Loucy (cell line): Measurements from ENCODE around the gene PSMA4.
A peak's percentile ranks its signal among the peaks of the same experiment; 100 is the strongest.

Source experiments
- H2AFZ ChIP-seq: fragments of 200-600 bp; sonication (generic); 2 replicates; pipeline ENCODE4 v1.6.0; 2016; ENCODE audit warnings: antibody characterized with exemption, mild to moderate bottlenecking, low read length, moderate library complexity
- H3F3A ChIP-seq: fragments of 200-600 bp; 2 replicates; pipeline ENCODE4 v1.6.0; 2016; ENCODE audit warnings: antibody characterized with exemption, low read depth, mild to moderate bottlenecking
- H3K27me3 ChIP-seq: fragments of 200-600 bp; sonication (generic); 2 replicates; pipeline ENCODE4 v1.6.1; 2014; ENCODE audit warnings: low read length, mild to moderate bottlenecking; ENCODE audit not compliant: insufficient read depth, poor library complexity, severe bottlenecking
- H3K36me3 ChIP-seq: fragments of 200-600 bp; sonication (generic); 2 replicates; pipeline ENCODE4 v1.6.1; 2016; ENCODE audit warnings: low read length; ENCODE audit not compliant: insufficient read depth
- H3K4me1 ChIP-seq: fragments of 200-600 bp; sonication (generic); 2 replicates; pipeline ENCODE4 v1.5.1; 2014; ENCODE audit warnings: low read length, mild to moderate bottlenecking; ENCODE audit not compliant: insufficient read depth, poor library complexity, severe bottlenecking
- H3K4me2 ChIP-seq: fragments of 200-600 bp; sonication (generic); 2 replicates; pipeline ENCODE4 v1.6.0; 2014; ENCODE audit warnings: antibody characterized with exemption, low read length, low read depth, mild to moderate bottlenecking; ENCODE audit not compliant: poor library complexity, severe bottlenecking
- H3K4me3 ChIP-seq: fragments of 200-600 bp; sonication (generic); 2 replicates; pipeline ENCODE4 v1.5.1; 2014; ENCODE audit warnings: low read length, mild to moderate bottlenecking, mixed read lengths; ENCODE audit not compliant: poor library complexity, severe bottlenecking
- H3K79me2 ChIP-seq: fragments of 200-600 bp; sonication (generic); 2 replicates; pipeline ENCODE4 v1.6.1; 2014; ENCODE audit warnings: low read length; ENCODE audit not compliant: insufficient read depth
- H3K9ac ChIP-seq: fragments of 200-600 bp; sonication (generic); 2 replicates; pipeline ENCODE4 v1.6.0; 2014; ENCODE audit warnings: mild to moderate bottlenecking, low read depth, low read length, moderate library complexity; ENCODE audit not compliant: poor library complexity, severe bottlenecking
- H3K9me2 ChIP-seq: fragments of 200-600 bp; sonication (generic); replicated peaks from 2 replicates; pipeline ENCODE4 v1.6.1; 2016; ENCODE audit warnings: low read depth, low read length, mixed read lengths
- H3K9me3 ChIP-seq: fragments of 200-600 bp; sonication (generic); 2 replicates; pipeline ENCODE4 v1.6.1; 2014; ENCODE audit warnings: mild to moderate bottlenecking, antibody characterized with exemption, low read length, low read depth; ENCODE audit not compliant: insufficient read depth
- H4K20me1 ChIP-seq: fragments of 200-600 bp; sonication (generic); 2 replicates; pipeline ENCODE4 v1.6.0; 2014; ENCODE audit warnings: antibody characterized with exemption, low read length, mild to moderate bottlenecking; ENCODE audit not compliant: insufficient read depth, poor library complexity, severe bottlenecking
- EZH2phosphoT487 ChIP-seq: fragments of 200-600 bp; IDR thresholded peaks from 2 replicates; pipeline ENCODE4 v1.6.1; 2018; ENCODE audit warnings: antibody characterized with exemption, mild to moderate bottlenecking, moderate library complexity, borderline replicate concordance
- TF ChIP-seq, protein P1 (sequence below): fragments of 200-600 bp; sonication (generic); conservative IDR thresholded peaks from 2 replicates; pipeline ENCODE4 v1.5.1; 2014; ENCODE audit warnings: mild to moderate bottlenecking, antibody characterized with exemption, low read length

The PSMA4 gene

GRCh38 chr15:78570710-78571109 lies 30.5 kb downstream of the PSMA4 start:
- Histone ChIP-seq H3F3A (no peaks in the 10 kb centered on the region; the same call in 1 of the 2 replicates), H3K9ac (no peak overlapping the region), H3K79me2 (peaks cover 85% of the 10 kb centered on the region), H4K20me1 (peaks cover 25% of the 10 kb centered on the region), H3K9me3 (no peaks in the 10 kb centered on the region), H3K4me2 (peak overlapping the region; percentile 51), H3K4me3 (peak overlapping the region; percentile 19), H3K9me2 (no peaks in the 10 kb centered on the region), H3K36me3 (no peaks in the 10 kb centered on the region), H3K4me1 (peaks cover 42% of the 10 kb centered on the region), H3K27me3 (no peaks in the 10 kb centered on the region), H2AFZ (no peak overlapping the region)
- TF ChIP-seq, protein P1, sequence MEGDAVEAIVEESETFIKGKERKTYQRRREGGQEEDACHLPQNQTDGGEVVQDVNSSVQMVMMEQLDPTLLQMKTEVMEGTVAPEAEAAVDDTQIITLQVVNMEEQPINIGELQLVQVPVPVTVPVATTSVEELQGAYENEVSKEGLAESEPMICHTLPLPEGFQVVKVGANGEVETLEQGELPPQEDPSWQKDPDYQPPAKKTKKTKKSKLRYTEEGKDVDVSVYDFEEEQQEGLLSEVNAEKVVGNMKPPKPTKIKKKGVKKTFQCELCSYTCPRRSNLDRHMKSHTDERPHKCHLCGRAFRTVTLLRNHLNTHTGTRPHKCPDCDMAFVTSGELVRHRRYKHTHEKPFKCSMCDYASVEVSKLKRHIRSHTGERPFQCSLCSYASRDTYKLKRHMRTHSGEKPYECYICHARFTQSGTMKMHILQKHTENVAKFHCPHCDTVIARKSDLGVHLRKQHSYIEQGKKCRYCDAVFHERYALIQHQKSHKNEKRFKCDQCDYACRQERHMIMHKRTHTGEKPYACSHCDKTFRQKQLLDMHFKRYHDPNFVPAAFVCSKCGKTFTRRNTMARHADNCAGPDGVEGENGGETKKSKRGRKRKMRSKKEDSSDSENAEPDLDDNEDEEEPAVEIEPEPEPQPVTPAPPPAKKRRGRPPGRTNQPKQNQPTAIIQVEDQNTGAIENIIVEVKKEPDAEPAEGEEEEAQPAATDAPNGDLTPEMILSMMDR, result peak; percentile 59
- no peak for TF ChIP-seq EZH2phosphoT487

DNA sequence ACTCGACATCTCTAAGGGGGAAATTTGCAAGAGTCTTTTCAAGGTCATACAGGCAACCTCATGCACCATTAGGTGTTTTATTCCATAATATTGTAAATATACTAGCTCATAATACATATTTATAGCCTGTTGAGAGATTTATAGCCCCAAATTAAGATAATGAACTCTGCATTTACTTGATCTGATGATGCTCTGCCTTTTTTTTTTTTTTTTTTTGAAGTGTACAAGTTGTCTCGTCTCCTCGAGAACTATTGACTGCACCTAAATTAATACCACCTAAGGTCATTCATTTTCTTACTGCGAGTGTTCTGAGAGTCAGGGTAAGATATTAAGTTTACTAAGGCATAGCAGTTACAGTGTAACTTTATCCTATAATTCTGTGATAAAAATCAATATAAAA lies 31.1 kb downstream of the PSMA4 start:
- H3K79me2 ChIP-seq, result peaks cover 86% of the 10 kb centered on the region
- H3K4me1 ChIP-seq, result peaks cover 39% of the 10 kb centered on the region
- no peaks in the 10 kb centered on the region; the same call in 1 of the 2 replicates for H3F3A ChIP-seq
- H3K27me3 ChIP-seq, result no peaks in the 10 kb centered on the region
- no peaks in the 10 kb centered on the region for H3K9me3 ChIP-seq
- no peak overlapping the region for H3K4me3 ChIP-seq
- H3K9ac ChIP-seq, result no peak overlapping the region
- peaks cover 25% of the 10 kb centered on the region for H4K20me1 ChIP-seq
- H3K36me3 ChIP-seq, result no peaks in the 10 kb centered on the region
- H3K4me2 ChIP-seq, result peak overlapping the region; percentile 51
- H3K9me2 ChIP-seq, result no peaks in the 10 kb centered on the region
- TF ChIP-seq, protein P1, result no peak
- no peak for TF ChIP-seq EZH2phosphoT487
- H2AFZ ChIP-seq, result no peak overlapping the region

DNA sequence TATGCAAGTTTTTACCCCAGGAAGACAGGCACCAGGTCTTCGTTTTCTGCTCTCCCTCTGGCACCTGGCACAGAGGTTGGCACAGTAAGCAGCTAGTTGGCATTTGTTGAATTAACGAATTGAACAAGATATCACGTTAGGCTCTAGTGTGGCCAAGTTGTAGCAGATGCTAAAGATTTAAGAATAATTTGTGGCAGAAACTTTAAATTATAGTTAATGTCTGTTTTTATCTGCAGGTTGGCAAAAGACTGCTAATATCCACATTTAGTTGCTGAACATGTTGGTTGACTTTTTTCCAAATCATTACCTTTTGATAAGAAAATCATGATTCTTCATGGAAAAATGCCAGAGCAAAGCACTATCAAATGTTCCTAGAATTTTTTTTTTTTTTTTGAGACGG lies 33.2 kb downstream of the PSMA4 start:
- H3K9me3 ChIP-seq, result no peaks in the 10 kb centered on the region
- H3K4me3 ChIP-seq, result no peak overlapping the region
- H3K4me2 ChIP-seq, result no peak overlapping the region
- peaks cover 23% of the 10 kb centered on the region for H3K4me1 ChIP-seq
- H3K9me2 ChIP-seq, result no peaks in the 10 kb centered on the region
- TF ChIP-seq, protein P1, result no peak
- TF ChIP-seq EZH2phosphoT487, result no peak
- no peak overlapping the region for H2AFZ ChIP-seq
- peaks cover 25% of the 10 kb centered on the region for H4K20me1 ChIP-seq
- H3K27me3 ChIP-seq, result no peaks in the 10 kb centered on the region
- peaks cover 79% of the 10 kb centered on the region for H3K79me2 ChIP-seq
- H3K9ac ChIP-seq, result no peak overlapping the region
- H3F3A ChIP-seq, result no peaks in the 10 kb centered on the region; the same call in 1 of the 2 replicates
- no peaks in the 10 kb centered on the region for H3K36me3 ChIP-seq
